ENCODE data around the gene RGS3. TPM values are rescaled to one million over a fixed set of nuclear protein-coding genes. Genes with fewer than 3 reads are reported as not detected.
A peak's percentile ranks its signal among the peaks of the same experiment; 100 is the strongest.

The RGS3 gene
- total RNA-seq, 2 donors from 2014 or later: 112 to 184 TPM

DNA sequence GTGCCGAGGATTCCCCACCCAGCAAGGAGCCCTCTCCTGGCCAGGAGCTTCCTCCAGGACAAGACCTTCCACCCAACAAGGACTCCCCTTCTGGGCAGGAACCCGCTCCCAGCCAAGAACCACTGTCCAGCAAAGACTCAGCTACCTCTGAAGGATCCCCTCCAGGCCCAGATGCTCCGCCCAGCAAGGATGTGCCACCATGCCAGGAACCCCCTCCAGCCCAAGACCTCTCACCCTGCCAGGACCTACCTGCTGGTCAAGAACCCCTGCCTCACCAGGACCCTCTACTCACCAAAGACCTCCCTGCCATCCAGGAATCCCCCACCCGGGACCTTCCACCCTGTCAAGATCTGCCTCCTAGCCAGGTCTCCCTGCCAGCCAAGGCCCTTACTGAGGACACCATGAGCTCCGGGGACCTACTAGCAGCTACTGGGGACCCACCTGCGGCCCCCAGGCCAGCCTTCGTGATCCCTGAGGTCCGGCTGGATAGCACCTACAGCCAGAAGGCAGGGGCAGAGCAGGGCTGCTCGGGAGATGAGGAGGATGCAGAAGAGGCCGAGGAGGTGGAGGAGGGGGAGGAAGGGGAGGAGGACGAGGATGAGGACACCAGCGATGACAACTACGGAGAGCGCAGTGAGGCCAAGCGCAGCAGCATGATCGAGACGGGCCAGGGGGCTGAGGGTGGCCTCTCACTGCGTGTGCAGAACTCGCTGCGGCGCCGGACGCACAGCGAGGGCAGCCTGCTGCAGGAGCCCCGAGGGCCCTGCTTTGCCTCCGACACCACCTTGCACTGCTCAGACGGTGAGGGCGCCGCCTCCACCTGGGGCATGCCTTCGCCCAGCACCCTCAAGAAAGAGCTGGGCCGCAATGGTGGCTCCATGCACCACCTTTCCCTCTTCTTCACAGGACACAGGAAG, 120.2 kb downstream of the RGS3 start:
- peak overlapping the region in 1 of 2 donors; percentile 81 for H3K27ac ChIP-seq
- TF ChIP-seq, protein P1, sequence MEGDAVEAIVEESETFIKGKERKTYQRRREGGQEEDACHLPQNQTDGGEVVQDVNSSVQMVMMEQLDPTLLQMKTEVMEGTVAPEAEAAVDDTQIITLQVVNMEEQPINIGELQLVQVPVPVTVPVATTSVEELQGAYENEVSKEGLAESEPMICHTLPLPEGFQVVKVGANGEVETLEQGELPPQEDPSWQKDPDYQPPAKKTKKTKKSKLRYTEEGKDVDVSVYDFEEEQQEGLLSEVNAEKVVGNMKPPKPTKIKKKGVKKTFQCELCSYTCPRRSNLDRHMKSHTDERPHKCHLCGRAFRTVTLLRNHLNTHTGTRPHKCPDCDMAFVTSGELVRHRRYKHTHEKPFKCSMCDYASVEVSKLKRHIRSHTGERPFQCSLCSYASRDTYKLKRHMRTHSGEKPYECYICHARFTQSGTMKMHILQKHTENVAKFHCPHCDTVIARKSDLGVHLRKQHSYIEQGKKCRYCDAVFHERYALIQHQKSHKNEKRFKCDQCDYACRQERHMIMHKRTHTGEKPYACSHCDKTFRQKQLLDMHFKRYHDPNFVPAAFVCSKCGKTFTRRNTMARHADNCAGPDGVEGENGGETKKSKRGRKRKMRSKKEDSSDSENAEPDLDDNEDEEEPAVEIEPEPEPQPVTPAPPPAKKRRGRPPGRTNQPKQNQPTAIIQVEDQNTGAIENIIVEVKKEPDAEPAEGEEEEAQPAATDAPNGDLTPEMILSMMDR (IDR thresholded peaks at IDR 0.05): no peak
- DNase-seq (ENCODE audit: low spot score): no peak
- H3K9me3 ChIP-seq: no peaks in the 10 kb centered on the region
- peaks cover 0 to 69% of the 10 kb centered on the region in 2 donors for H3K4me1 ChIP-seq
- H3K27me3 ChIP-seq: no peaks in the 10 kb centered on the region
- H3K4me3 ChIP-seq: no peak overlapping the region
- H3K36me3 ChIP-seq: peaks cover 28% of the 10 kb centered on the region

DNA sequence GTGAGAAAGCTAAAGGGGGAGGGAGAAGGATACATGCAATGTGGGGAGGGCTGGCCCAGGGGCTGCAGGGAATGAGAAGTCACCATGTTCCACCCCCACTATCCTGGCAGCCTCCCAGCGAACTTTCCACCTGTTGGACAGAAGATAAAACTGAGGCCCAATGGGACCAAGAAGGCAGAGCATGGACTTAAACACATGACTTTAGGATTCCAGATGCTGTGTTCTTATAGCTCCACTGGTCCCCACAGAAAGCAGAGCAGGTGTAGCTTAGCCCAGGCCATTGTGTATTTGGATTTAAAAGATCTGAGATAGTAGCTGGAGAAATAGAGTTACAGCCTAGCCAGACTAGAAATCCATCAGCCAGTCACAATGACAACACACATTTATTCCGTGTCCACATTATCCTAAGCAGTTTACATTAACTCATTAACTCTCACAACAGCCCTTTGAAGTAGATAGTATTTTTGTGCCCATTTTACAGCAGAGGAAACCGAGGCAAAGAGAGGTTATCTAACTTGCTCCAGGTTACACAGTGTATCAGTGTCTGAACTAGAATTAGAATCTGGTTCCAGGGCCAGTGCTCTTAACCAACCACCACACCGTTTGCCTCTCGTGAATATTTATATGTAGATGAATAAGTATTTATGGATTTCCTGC, 121.0 kb downstream of the RGS3 start:
- no peak for DNase-seq (ENCODE audit: low spot score)
- Histone ChIP-seq H3K27ac (no peak overlapping the region), H3K4me3 (no peak overlapping the region), H3K36me3 (peaks cover 28% of the 10 kb centered on the region), H3K9me3 (no peaks in the 10 kb centered on the region), H3K27me3 (no peaks in the 10 kb centered on the region), H3K4me1 (peaks cover 0 to 69% of the 10 kb centered on the region in 2 donors)
- TF ChIP-seq, protein P1 (IDR thresholded peaks at IDR 0.05): no peak

DNA sequence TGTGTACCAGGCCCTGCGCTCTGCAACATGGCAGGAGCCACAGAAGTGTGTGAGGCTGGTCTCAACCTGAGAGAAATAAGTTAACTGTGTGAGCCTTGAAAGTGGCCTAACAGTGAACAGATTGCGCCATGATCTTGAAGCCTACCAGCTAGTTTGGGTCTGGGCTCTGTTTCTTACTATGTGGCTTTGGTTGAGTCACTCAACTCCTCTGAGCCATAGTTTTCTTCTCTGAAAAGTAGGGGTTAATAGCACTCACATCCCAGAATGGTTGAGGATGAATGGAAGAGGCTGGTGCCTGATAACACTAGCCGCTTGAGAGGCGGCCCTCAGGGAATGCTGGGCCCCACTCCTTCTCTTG, 121.5 kb downstream of the RGS3 start:
- peaks cover 28% of the 10 kb centered on the region for H3K36me3 ChIP-seq
- H3K9me3 ChIP-seq: no peaks in the 10 kb centered on the region
- no peak overlapping the region for H3K4me3 ChIP-seq
- H3K27me3 ChIP-seq: no peaks in the 10 kb centered on the region
- TF ChIP-seq, protein P1 (IDR thresholded peaks at IDR 0.05): no peak
- H3K4me1 ChIP-seq: peaks cover 0 to 69% of the 10 kb centered on the region in 2 donors
- H3K27ac ChIP-seq: peak overlapping the region; percentile 57 to 77
- no peak for DNase-seq (ENCODE audit: low spot score)

DNA sequence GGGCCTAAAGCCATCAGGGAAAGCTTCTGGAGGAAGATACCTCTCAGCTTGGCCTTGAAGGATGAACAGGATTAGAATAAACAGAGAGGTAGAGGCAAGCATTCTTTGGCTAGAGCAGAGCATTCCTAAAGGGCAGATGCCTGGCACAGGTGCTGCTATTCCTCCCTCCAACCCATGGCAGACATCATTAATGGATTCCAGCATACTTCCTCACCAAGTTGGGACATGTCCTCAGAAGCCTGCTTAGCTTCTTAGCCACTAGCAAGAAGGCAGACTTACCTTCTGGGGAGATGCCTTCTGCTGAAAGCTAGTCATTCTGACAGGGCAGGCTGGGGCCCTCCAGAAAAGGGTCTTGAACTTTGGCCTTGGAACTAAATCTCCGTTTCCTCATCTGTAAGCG, 122.0 kb downstream of the RGS3 start:
- Histone ChIP-seq H3K9me3 (no peaks in the 10 kb centered on the region), H3K4me3 (no peak overlapping the region), H3K27me3 (no peaks in the 10 kb centered on the region), H3K27ac (peak overlapping the region; percentile 57 to 77), H3K4me1 (peaks cover 0 to 64% of the 10 kb centered on the region in 2 donors), H3K36me3 (peaks cover 28% of the 10 kb centered on the region)
- no peak for DNase-seq (ENCODE audit: low spot score)
- TF ChIP-seq, protein P1 (IDR thresholded peaks at IDR 0.05): no peak

DNA sequence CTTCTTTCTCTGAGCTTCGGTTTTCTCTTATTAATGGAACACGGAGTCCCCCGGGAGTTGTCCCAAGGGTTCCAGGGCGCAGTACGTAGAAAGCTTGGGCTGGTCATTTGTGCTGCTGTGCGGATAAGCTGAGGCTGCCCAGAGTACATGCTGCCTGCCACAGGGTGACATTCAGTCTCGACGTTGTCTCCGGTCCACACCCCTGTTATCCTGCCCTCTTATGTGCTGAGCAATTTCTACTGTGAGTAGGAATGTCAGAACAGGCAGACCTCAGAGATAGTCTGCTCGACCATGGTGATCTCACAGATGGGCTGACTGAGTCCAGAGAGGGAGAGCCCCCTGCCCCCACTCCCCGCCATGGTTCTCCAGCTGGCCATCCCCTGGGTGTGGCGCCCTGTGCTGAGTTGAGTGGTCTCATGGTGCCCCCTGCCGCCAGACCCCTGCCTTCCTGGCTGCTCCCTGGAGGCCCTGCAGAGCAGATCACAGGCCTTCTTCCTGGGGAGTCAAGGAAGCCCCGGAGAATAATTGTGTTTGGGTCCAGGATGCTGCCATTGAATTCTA, 124.0 kb downstream of the RGS3 start:
- DNase-seq (ENCODE audit: low spot score): peak; percentile 75
- peaks cover 0 to 62% of the 10 kb centered on the region in 2 donors for H3K4me1 ChIP-seq
- H3K27me3 ChIP-seq: no peaks in the 10 kb centered on the region
- peak overlapping the region; percentile 57 to 77 for H3K27ac ChIP-seq
- H3K9me3 ChIP-seq: no peaks in the 10 kb centered on the region
- H3K36me3 ChIP-seq: peaks cover 28% of the 10 kb centered on the region
- TF ChIP-seq, protein P1 (IDR thresholded peaks at IDR 0.05): peak; percentile 27 to 73
- no peak overlapping the region for H3K4me3 ChIP-seq
